ENCODE results near the gene SRSF5.
"Not testable (repeated sequence)": the region's sequence is repeated elsewhere in the genome, so short reads cannot be mapped to it uniquely, and the experiment has no call there.

Gene SRSF5

GRCh38 chr14:69766984-69767368 is at the start of gene SRSF5:
SRSF5 (plus strand) TSS chr14:69767142; CDS start chr14:69768157, 1,015 bp downstream.
- peaks cover 0 to 47% (median 37%) of the 10 kb centered on the region in 4 donors for H3K4me1 ChIP-seq
- intact Hi-C loops (cut with DNase I; ENCODE audit: low total_unique reads) = no loop called here
- no peaks in the 10 kb centered on the region for H3K9me3 ChIP-seq

DNA sequence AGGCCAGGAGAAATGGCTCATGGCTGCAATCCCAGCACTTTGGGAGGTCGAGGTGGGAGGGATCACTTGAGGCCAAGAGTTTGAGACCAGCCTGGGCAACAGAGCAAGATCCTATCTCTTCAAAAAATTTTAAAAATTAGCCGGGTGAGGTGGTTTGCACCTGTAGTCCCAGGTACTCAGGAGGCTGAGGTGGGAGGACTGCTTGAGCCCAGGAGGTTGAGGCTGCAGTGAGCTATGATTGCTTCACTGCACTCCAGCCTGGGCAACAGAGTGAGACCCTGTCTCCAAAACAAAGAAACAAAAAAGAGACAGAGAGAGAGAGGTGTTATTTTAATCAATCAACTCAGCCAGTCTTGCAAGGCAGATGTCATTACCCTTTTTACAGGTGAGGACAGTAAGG is 48.3 kb upstream of the SRSF5 start:
- H3K36me3 ChIP-seq; H3K9me3 ChIP-seq; H3K27me3 ChIP-seq; DNase-seq; H3K4me3 ChIP-seq; intact Hi-C loops (cut with DNase I; ENCODE audit: low total_unique reads): not testable (repeated sequence)
- Histone ChIP-seq H3K4me1 (peaks cover 0 to 39% (median 33%) of the 10 kb centered on the region in 4 donors), H3K27ac (peak overlapping the region in 1 of 2 donors; percentile 46)

More at GRCh38 chr14:69766984-69767368, at the start of gene SRSF5:
- TF ChIP-seq CTCF (IDR thresholded peaks at IDR 0.05) = no peak
- Histone ChIP-seq H3K4me3 (peak within 1 kb of the TSS; percentile 82 to 96), H3K36me3 (peaks cover 40 to 44% (median 42%) of the 10 kb centered on the region in 3 donors), H3K27ac (peak within 1 kb of the TSS; percentile 97 to 100), H3K27me3 (peaks cover 0 to 2% of the 10 kb centered on the region in 2 donors)
- DNase-seq = peak; percentile 95 to 98

- Histone ChIP-seq H3K27me3 (no peaks in the 10 kb centered on the region), H3K4me3 (no peak overlapping the region), H3K4me1 (peaks cover 0 to 39% (median 30%) of the 10 kb centered on the region in 4 donors), H3K9me3 (no peaks in the 10 kb centered on the region), H3K36me3 (peaks cover 0 to 2% (median 0%) of the 10 kb centered on the region in 3 donors), H3K27ac (peak overlapping the region; percentile 37 to 46)
- intact Hi-C loops (cut with DNase I; ENCODE audit: low total_unique reads) = no loop called here
- DNase-seq = peak; percentile 67 to 72
- TF ChIP-seq CTCF (IDR thresholded peaks at IDR 0.05) = no peak
Measured at GRCh38 chr14:69719501-69719951, 47.4 kb upstream of the SRSF5 start.

- intact Hi-C loops (cut with DNase I; ENCODE audit: low total_unique reads) = no loop called here
- no peaks in the 10 kb centered on the region for H3K9me3 ChIP-seq
- no peak overlapping the region for H3K4me3 ChIP-seq
- DNase-seq = no peak
- no peak overlapping the region for H3K27ac ChIP-seq
- H3K36me3 ChIP-seq = no peaks in the 10 kb centered on the region
- peaks cover 0 to 29% (median 25%) of the 10 kb centered on the region in 4 donors for H3K4me1 ChIP-seq
- H3K27me3 ChIP-seq = no peaks in the 10 kb centered on the region
- no peak for TF ChIP-seq CTCF (IDR thresholded peaks at IDR 0.05)
Measured at GRCh38 chr14:69720912-69721311, 46.0 kb upstream of the SRSF5 start.

- no peaks in the 10 kb centered on the region for H3K36me3 ChIP-seq
- H3K27me3 ChIP-seq = no peaks in the 10 kb centered on the region
- H3K4me1 ChIP-seq = peaks cover 0 to 9% (median 4%) of the 10 kb centered on the region in 4 donors
- intact Hi-C loops (cut with DNase I; ENCODE audit: low total_unique reads) = loop anchor here (2.0 to 5.0 kb wide), 2 partner anchors 124 to 145 kb away; no protein-coding TSS in a partner anchor
- peak overlapping the region; percentile 41 to 50 for H3K4me3 ChIP-seq
- TF ChIP-seq CTCF (IDR thresholded peaks at IDR 0.05) = peak; percentile 98 to 99
- peak; percentile 75 to 87 for DNase-seq
- no peaks in the 10 kb centered on the region for H3K9me3 ChIP-seq
- H3K27ac ChIP-seq = peak overlapping the region; percentile 36
Measured at GRCh38 chr14:69726761-69727511, 40.0 kb upstream of the SRSF5 start.

DNA sequence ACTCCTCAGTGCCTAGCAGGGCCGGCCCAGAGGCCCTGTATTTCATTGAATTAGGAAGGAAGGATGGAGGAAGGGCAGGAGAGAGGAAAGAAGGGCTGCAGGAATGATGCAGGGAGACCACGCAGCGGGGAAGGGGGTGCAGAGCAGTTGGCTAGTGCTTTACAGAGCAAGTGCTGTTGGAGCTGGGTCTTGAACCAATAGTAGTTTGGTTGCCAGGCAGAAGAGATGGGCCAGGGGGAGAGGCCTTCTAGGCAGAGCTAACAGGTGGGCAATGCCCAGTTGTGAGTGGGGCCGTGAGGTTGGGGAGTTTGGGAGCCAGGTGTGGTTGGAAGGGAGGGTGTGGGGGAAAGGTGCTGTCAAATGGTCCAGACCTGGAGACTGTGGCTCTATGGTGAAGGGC is 39.1 kb upstream of the SRSF5 start:
- intact Hi-C loops (cut with DNase I; ENCODE audit: low total_unique reads) = loop anchor here (2.0 to 5.0 kb wide), 2 partner anchors 125 to 146 kb away; no protein-coding TSS in a partner anchor
- no peak overlapping the region for H3K27ac ChIP-seq

GRCh38 chr14:69731919-69732598 is 34.9 kb upstream of the SRSF5 start:
- H3K4me3 ChIP-seq; H3K36me3 ChIP-seq; H3K27ac ChIP-seq; DNase-seq; H3K4me1 ChIP-seq; intact Hi-C loops (cut with DNase I; ENCODE audit: low total_unique reads); H3K9me3 ChIP-seq: not testable (repeated sequence)
- H3K27me3 ChIP-seq = peaks cover 0 to 12% of the 10 kb centered on the region in 2 donors

More for the DNA sequence above, 39.1 kb upstream of the SRSF5 start:
- no peak overlapping the region for H3K4me3 ChIP-seq
- no peak for TF ChIP-seq CTCF (IDR thresholded peaks at IDR 0.05)
- no peaks in the 10 kb centered on the region for H3K9me3 ChIP-seq
- H3K36me3 ChIP-seq = no peaks in the 10 kb centered on the region
- H3K27me3 ChIP-seq = no peaks in the 10 kb centered on the region
- no peak for DNase-seq
- H3K4me1 ChIP-seq = peaks cover 0 to 9% (median 4%) of the 10 kb centered on the region in 4 donors

DNA sequence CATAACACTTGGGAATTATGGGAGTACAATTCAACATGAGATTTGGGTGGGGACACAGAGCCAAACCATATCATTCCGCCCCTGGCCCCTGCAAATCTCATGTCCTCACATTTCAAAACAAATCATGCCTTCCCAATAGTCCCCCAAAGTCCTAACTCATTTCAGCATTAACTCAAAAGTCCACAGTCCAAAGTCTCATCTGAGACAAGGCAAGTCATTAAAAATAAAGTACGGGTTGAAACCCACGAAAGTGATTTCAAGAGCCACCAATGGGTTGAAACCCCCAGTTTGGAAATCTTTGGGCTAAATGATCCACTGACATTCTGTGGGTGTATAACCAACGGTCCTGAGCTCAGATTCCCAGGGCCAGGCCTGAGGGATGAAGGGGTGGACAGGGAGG is 30.5 kb upstream of the SRSF5 start:
- intact Hi-C loops (cut with DNase I; ENCODE audit: low total_unique reads); H3K36me3 ChIP-seq; H3K4me1 ChIP-seq; H3K27ac ChIP-seq; H3K4me3 ChIP-seq; H3K9me3 ChIP-seq; DNase-seq: not testable (repeated sequence)
- peaks cover 0 to 12% of the 10 kb centered on the region in 2 donors for H3K27me3 ChIP-seq
